AG04449 (cell line): Measurements from ENCODE around the gene CCDC152.
"Not testable (repeated sequence)": the region's sequence is repeated elsewhere in the genome, so short reads cannot be mapped to it uniquely, and the experiment has no call there.

Source experiments
- CTCF ChIA-PET: fragments of 350-600 bp; formaldehyde crosslinking; extraction: SDS; loops from one replicate; lab custom pipeline; 2021; ENCODE audit warnings: antibody characterized with exemption; lab: Yijun Ruan, JAX
- POLR2A ChIA-PET: fragments of 400-600, 350-600 bp; formaldehyde crosslinking; extraction: SDS; loops from one replicate; lab custom pipeline; 2020; ENCODE audit warnings: antibody characterized with exemption, inconsistent platforms; lab: Yijun Ruan, JAX
- DNase-seq: peaks from one replicate; pipeline ENCODE4 v3.0.0-alpha.2; 2010; ENCODE audit warnings: low read depth, low spot score
- H3K4me3 ChIP-seq: 2 replicates; pipeline ENCODE4 v1.5.1; 2011; ENCODE audit warnings: low read depth, mild to moderate bottlenecking, control low read depth, low read length
- TF ChIP-seq, protein P1 (sequence below): IDR thresholded peaks from one replicate; pipeline ENCODE4 v1.5.1; 2011; ENCODE audit warnings: mild to moderate bottlenecking, moderate library complexity, low read length, control low read depth, inconsistent platforms; ENCODE audit not compliant: insufficient read depth; ENCODE audit errors: missing control alignments

The CCDC152 gene, protein sequence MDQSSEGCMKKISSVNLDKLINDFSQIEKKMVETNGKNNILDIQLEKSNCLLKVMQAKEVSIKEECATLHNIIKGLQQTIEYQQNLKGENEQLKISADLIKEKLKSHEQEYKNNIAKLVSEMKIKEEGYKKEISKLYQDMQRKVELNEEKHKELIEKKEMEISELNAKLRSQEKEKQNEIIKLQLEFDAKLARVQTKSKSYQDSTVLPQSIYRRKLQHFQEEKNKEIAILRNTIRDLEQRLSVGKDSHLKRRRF

DNA sequence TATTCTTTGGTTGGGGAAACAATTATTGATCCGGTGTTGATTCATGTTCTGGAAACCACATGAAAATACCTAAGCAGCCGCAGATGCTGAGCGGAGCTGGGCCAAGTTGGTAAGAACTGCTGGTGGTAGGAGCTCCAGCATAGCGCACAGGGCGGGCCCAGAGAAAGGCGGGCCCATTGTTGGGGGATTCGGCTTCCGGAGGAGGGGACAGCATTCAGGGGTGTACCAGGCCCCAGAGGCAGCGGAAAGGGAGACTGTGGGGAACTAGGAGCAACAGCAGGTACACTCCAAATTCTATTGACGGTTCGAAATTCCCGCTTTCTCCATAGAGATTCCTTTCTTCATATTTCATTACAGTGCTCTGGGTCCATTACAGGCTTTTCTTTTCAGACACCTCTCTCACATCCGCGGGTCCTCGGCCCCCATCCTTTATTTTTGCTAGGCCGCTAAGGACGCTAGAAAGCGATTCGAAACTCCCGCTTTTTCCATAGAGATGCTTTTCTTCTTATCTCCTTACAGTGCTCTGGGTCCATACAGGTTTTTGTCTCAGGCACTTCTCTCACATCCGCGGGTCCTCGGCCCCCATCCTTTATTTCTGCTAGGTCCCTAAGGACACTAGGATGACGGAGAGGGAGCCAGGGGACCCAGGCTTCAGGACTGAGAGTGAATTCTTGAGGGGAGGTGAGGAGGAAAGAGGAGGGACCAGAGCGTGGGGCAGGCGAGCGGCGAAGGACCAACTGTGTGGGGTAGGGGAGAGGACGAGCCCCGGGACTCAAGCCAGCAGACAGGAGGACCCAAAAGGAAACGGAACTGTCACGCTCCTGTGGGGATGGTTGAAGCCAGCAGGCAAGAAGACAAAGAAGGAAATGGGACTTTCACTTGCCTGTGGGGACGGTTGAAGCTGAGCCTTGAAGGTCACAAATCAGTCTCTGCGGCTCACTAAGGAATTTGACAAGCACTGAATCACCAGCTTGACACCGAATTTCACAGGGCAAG is at the start of gene CCDC152:
CCDC152 (plus strand) TSS at position 213 of the 996 bp plus-strand sequence. CDS start 2,304 bp downstream, outside the sequence.
- peak within 1 kb of the TSS; percentile 61 for H3K4me3 ChIP-seq
- no peak for DNase-seq
- TF ChIP-seq, protein P1, sequence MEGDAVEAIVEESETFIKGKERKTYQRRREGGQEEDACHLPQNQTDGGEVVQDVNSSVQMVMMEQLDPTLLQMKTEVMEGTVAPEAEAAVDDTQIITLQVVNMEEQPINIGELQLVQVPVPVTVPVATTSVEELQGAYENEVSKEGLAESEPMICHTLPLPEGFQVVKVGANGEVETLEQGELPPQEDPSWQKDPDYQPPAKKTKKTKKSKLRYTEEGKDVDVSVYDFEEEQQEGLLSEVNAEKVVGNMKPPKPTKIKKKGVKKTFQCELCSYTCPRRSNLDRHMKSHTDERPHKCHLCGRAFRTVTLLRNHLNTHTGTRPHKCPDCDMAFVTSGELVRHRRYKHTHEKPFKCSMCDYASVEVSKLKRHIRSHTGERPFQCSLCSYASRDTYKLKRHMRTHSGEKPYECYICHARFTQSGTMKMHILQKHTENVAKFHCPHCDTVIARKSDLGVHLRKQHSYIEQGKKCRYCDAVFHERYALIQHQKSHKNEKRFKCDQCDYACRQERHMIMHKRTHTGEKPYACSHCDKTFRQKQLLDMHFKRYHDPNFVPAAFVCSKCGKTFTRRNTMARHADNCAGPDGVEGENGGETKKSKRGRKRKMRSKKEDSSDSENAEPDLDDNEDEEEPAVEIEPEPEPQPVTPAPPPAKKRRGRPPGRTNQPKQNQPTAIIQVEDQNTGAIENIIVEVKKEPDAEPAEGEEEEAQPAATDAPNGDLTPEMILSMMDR = no peak
- CTCF ChIA-PET = interaction anchor here (1.0 to 1.2 kb wide), 3 partner anchors 10 to 12 kb away, joined by 3 read pairs; no protein-coding TSS in a partner anchor
- POLR2A ChIA-PET = interaction anchor here (0.6 kb wide), 1 partner anchor 832 kb away, joined by 3 read pairs; the partner anchor contains the start of gene FBXO4

DNA sequence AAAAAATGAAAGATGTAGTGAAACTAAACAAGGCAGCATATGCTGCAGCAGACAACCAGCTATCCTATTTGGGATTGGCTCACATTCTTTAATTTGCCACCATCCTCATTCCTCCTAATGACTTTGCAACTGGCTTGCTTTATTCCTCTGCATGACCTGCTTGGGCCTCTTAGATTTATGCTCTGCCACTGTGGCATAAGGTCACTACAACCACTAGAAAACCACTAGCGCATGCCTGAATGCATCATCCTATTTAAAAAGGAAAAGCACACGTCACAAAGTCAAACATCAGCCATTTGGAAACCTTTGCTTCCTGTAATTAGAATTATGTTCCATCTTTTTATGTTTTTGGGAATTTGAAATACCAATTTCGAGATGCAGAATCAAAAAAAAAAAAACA is 40.8 kb upstream of the CCDC152 start:
- ChIA-PET POLR2A (no interaction called here), CTCF (no interaction called here)
- H3K4me3 ChIP-seq = no peak overlapping the region
- TF ChIP-seq, protein P1 = no peak
- no peak for DNase-seq

GRCh38 chr5:42718591-42718990 is 38.0 kb upstream of the CCDC152 start:
- H3K4me3 ChIP-seq = no peak overlapping the region
- CTCF ChIA-PET = interaction anchor here (1.1 kb wide), 1 partner anchor 9 kb away, joined by 3 read pairs; no protein-coding TSS in a partner anchor
- POLR2A ChIA-PET = no interaction called here
- no peak for DNase-seq
- TF ChIP-seq, protein P1 = no peak

- TF ChIP-seq, protein P1 = no peak
- DNase-seq = no peak
- POLR2A ChIA-PET = no interaction called here
- no peak overlapping the region for H3K4me3 ChIP-seq
- CTCF ChIA-PET = no interaction called here
These were observed 37.6 kb upstream of the CCDC152 start for GRCh38 chr5:42719034-42719433.

GRCh38 chr5:42720251-42720650 is 36.4 kb upstream of the CCDC152 start:
- TF ChIP-seq, protein P1 = no peak
- POLR2A ChIA-PET = no interaction called here
- CTCF ChIA-PET = no interaction called here
- DNase-seq = no peak
- H3K4me3 ChIP-seq = no peak overlapping the region

DNA sequence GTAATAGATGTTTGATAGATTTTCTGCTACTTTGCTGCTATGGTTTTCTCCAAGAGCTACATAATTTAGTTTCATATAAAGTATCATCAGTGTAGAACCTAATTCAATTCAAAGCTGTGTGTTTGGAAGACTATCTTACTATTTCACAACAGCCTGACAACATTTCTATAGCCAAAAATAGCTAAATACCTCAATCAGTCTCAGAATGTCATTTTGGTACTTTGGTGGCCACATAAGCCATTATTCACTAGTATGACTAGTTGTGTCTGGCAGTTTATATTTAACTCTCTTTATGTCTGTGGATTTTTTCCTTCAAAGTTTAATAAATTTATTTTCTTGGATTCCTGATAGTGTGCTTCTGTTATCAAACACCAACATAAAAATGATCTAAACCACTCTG is 35.1 kb upstream of the CCDC152 start:
- CTCF ChIA-PET = no interaction called here
- POLR2A ChIA-PET = no interaction called here
- DNase-seq = no peak

DNA sequence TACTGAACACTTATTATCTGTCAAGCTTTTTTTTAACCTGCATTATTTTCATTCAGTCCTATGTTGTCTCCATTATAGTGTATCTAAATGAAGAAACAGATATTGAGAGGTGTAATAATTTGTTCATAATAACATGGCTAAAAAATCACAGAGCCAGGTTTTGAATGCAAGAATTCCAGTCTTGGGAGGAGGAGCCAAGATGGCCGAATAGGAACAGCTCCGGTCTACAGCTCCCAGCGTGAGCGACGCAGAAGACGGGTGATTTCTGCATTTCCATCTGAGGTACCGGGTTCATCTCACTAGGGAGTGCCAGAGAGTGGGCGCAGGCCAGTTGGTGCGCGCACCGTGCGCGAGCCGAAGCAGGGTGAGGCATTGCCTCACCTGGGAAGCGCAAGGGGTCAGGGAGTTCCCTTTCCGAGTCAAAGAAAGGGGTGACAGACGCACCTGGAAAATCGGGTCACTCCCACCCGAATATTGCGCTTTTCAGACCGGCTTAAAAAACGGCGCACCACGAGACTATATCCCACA is 22.0 kb upstream of the CCDC152 start:
- CTCF ChIA-PET, POLR2A ChIA-PET, DNase-seq, H3K4me3 ChIP-seq: not testable (repeated sequence)

More for the DNA sequence above, 35.1 kb upstream of the CCDC152 start:
- H3K4me3 ChIP-seq = no peak overlapping the region
- TF ChIP-seq, protein P1 = no peak
